Measurements from ENCODE around the gene CYFIP2.

GRCh38 chr5:157342822-157343402 lies 77.0 kb downstream of the CYFIP2 start:
- TF ChIP-seq CTCF (IDR thresholded peaks at IDR 0.05): peak; percentile 19 to 55 (median 49)
- no peak for TF ChIP-seq POLR2A (IDR thresholded peaks at IDR 0.05)

Measured in adrenal gland (tissue), 5 donors.